BLaER1 treated with 17β-estradiol and CSF1 and Interleukin-3, amounts not matched to agents 10 nM and 100 nM (cell line): Measurements from ENCODE around the gene PLIN1.

Source experiments
- H3K27ac ChIP-seq, 11 experiments: shearing (Covaris generic); formaldehyde crosslinking; 2 replicates each; pipeline ENCODE4 v1.8.1; 2022
- H3K27me3 ChIP-seq, 11 experiments: shearing (Covaris generic); formaldehyde crosslinking; 2 replicates each; pipeline ENCODE4 v1.8.1; 2022
- H3K36me3 ChIP-seq, 11 experiments: shearing (Covaris generic); formaldehyde crosslinking; 2 replicates each; pipeline ENCODE4 v1.8.1; 2022
- H3K4me1 ChIP-seq, 10 experiments: shearing (Covaris generic); formaldehyde crosslinking; 2 replicates each; pipeline ENCODE4 v1.8.1; 2022
- H3K4me2 ChIP-seq, 11 experiments: shearing (Covaris generic); formaldehyde crosslinking; 2 replicates each; pipeline ENCODE4 v1.8.1; 2022
- H3K4me3 ChIP-seq, 10 experiments: shearing (Covaris generic); formaldehyde crosslinking; 2 replicates each; pipeline ENCODE4 v1.8.1; 2022
- H3K9ac ChIP-seq, 11 experiments: shearing (Covaris generic); formaldehyde crosslinking; 2 replicates each; pipeline ENCODE4 v1.8.1; 2022
- H3K9me3 ChIP-seq, 11 experiments: shearing (Covaris generic); formaldehyde crosslinking; replicated peaks in 1 of 11; 2 replicates each; pipeline ENCODE4 v1.8.1; 2022
- H4K20me1 ChIP-seq, 11 experiments: shearing (Covaris generic); formaldehyde crosslinking; 2 replicates each; pipeline ENCODE4 v1.8.1; 2022
- Cebpa-rat ChIP-seq, 11 experiments: shearing (Covaris generic); IDR thresholded peaks; 2 replicates each; pipeline ENCODE4 v1.8.1; 2022

Gene PLIN1

DNA sequence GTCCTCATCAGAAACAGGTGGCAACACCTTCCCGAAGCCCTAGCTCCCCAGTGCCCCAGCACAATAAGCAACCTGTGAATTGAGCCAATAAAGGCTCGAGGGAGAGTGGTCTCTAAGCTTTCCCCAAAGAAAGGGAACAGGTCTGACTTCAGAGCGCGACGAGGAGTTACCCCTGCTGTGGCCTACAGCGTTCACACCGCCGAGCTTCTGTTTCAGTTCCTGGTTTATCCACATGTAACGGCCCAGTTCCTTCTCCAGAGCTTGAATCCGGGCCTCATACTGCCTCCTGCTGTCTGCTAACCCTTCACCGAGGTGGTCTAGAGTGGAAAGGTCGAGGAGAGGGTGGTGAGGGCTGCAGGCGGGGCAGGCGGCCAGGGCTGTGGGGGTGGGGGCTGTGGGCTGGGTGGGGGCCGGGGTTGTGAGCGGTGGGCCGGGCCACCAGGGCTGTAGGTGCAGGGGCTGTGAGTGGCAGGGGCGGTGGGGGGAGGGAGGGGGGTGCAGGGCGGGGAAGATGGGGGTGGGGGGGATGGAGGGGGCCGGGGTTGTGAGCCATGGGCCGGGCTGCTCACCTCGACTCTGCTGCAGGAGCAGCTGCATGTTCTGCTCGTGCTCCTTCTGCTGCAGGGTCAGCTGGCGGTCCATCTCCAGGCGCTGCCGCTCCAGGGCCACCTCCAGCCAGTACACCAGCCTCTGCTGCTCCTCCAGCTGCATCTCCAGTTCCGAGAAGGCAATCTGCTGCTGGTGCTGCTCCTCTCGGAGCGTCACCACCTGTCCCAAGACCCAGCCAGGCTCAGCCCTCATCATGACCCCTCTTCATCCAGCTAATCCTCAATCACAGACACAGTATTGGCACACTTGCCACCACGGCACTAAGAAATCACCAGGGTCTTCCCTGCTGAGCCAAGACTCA lies 50.1 kb downstream of the PLIN1 start:
- H3K4me2 ChIP-seq, result peak overlapping the region in 5 of 11 experiments; percentile 7 to 48 (median 39); a peak in 4 of 22 replicates
- H3K27me3 ChIP-seq, result no peaks in the 10 kb centered on the region
- H3K9ac ChIP-seq, result peak overlapping the region in 3 of 11 experiments; percentile 22 to 33 (median 23); a peak in 1 of 22 replicates
- peaks cover 0 to 37% (median 17%) of the 10 kb centered on the region in 11 experiments; a peak in 9 of 22 replicates for H4K20me1 ChIP-seq
- no peak overlapping the region for H3K4me3 ChIP-seq
- H3K4me1 ChIP-seq, result peaks cover 0 to 24% (median 11%) of the 10 kb centered on the region in 10 experiments; a peak in 13 of 20 replicates
- peak overlapping the region in 6 of 11 experiments; percentile 10 to 43 (median 36); a peak in 4 of 22 replicates for H3K27ac ChIP-seq
- H3K36me3 ChIP-seq, result peaks cover 71 to 98% (median 97%) of the 10 kb centered on the region in 11 experiments
- no peak for TF ChIP-seq Cebpa-rat (IDR thresholded peaks at IDR 0.05)
- peaks cover 10 to 48% (median 29%) of the 10 kb centered on the region in 11 experiments; a peak in 21 of 22 replicates for H3K9me3 ChIP-seq

DNA sequence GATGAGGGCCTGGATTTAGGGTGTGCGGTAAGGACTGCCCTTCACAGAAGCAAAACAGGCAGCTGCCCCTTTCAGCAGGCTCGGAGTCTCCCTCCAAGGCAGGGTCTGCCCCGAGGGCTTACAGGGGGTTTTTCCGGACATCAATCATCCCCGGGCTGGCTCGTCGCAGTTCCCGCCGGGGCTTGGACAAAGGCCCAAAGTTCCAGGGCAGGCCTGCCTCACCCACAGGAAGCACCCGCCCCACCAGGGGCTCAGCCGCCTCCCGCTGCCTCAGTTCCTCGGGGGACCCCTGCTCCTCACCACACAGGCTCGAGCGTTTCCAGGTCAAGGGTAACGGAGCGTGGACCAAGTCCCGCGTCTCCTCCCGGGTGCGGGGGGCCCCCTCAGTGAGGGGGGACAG lies 50.9 kb downstream of the PLIN1 start:
- Histone ChIP-seq H3K4me1 (peaks cover 0 to 24% (median 11%) of the 10 kb centered on the region in 10 experiments; a peak in 13 of 20 replicates), H3K27ac (peak overlapping the region in 6 of 11 experiments; percentile 10 to 43 (median 36); a peak in 7 of 22 replicates), H3K4me3 (no peak overlapping the region), H3K9ac (peak overlapping the region in 3 of 11 experiments; percentile 22 to 33 (median 23); a peak in 2 of 22 replicates), H3K9me3 (peaks cover 5 to 41% (median 21%) of the 10 kb centered on the region in 11 experiments; a peak in 21 of 22 replicates), H3K36me3 (peaks cover 79 to 98% (median 97%) of the 10 kb centered on the region in 11 experiments), H3K4me2 (peak overlapping the region in 7 of 11 experiments; percentile 7 to 48 (median 26); a peak in 8 of 22 replicates), H4K20me1 (peaks cover 0 to 43% (median 17%) of the 10 kb centered on the region in 11 experiments; a peak in 9 of 22 replicates), H3K27me3 (no peaks in the 10 kb centered on the region)
- no peak for TF ChIP-seq Cebpa-rat (IDR thresholded peaks at IDR 0.05)

GRCh38 chr15:89627256-89627970 lies 51.8 kb downstream of the PLIN1 start:
- peaks cover 76 to 98% (median 97%) of the 10 kb centered on the region in 11 experiments for H3K36me3 ChIP-seq
- no peak overlapping the region for H3K4me3 ChIP-seq
- no peaks in the 10 kb centered on the region for H3K27me3 ChIP-seq
- no peak for TF ChIP-seq Cebpa-rat (IDR thresholded peaks at IDR 0.05)
- H3K27ac ChIP-seq, result no peak overlapping the region
- H3K4me1 ChIP-seq, result peaks cover 0 to 24% (median 11%) of the 10 kb centered on the region in 10 experiments; a peak in 13 of 20 replicates
- H3K9ac ChIP-seq, result no peak overlapping the region
- peaks cover 0 to 32% (median 12%) of the 10 kb centered on the region in 11 experiments; a peak in 18 of 22 replicates for H3K9me3 ChIP-seq
- peaks cover 0 to 43% (median 17%) of the 10 kb centered on the region in 11 experiments; a peak in 9 of 22 replicates for H4K20me1 ChIP-seq
- H3K4me2 ChIP-seq, result peak overlapping the region in 2 of 11 experiments; percentile 22 to 42; a peak in 1 of 22 replicates

DNA sequence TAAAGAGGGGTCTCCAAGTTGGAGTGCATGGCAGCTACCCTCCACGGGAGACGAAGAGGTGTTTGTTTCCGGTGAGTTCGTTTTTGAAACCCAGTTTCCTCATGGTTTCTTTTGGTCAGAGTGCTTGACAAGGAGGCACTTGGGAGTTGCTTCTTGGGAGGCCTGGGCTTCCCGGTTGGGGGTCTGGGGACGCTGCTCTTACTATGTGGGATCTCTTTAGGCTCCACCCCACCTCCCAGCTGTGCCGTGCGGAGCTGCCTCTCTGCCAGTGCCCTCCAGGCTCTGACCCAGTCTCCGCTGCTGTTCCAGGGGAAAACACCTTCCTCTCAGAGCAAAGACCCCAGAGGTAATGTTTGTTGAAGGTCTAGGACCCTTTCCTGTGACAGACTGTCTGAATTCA lies 53.5 kb downstream of the PLIN1 start:
- no peak overlapping the region for H3K4me2 ChIP-seq
- TF ChIP-seq Cebpa-rat (IDR thresholded peaks at IDR 0.05), result no peak
- peaks cover 59 to 98% (median 97%) of the 10 kb centered on the region in 11 experiments for H3K36me3 ChIP-seq
- no peak overlapping the region for H3K27ac ChIP-seq
- H3K9me3 ChIP-seq, result peaks cover 0 to 15% (median 0%) of the 10 kb centered on the region in 11 experiments; a peak in 4 of 22 replicates
- no peak overlapping the region for H3K9ac ChIP-seq
- no peak overlapping the region for H3K4me3 ChIP-seq
- no peaks in the 10 kb centered on the region for H3K27me3 ChIP-seq
- H3K4me1 ChIP-seq, result peaks cover 0 to 24% (median 11%) of the 10 kb centered on the region in 10 experiments; a peak in 13 of 20 replicates
- H4K20me1 ChIP-seq, result peaks cover 0 to 43% (median 17%) of the 10 kb centered on the region in 11 experiments; a peak in 9 of 22 replicates

DNA sequence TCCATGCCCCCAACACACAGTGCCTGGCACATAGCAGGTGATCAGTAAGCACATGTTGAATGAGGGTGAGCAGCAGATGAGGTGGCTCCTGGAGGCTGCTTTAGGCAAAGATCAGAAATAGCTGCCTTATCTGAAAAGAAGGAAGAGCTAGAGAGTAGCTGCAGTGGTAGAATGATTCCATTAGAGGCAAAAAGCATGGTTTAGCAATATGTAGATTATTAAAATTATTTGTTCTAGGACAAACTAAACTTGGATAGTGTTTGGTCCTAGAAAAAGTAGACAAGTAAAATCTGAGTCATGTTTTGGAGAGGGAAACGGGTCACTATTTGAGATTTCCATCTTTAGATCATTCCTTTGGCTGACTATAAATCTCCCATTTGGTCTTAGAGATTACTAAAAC lies 56.0 kb downstream of the PLIN1 start:
- Histone ChIP-seq H3K27me3 (no peaks in the 10 kb centered on the region), H3K4me3 (no peak overlapping the region), H3K4me2 (no peak overlapping the region), H3K9me3 (0 out of 22 replicates have a peak, but pooled peaks cover 0 to under 1% (median 0%) of the 10 kb centered on the region in 11 experiments), H4K20me1 (peaks cover 0 to 43% (median 17%) of the 10 kb centered on the region in 11 experiments; a peak in 9 of 22 replicates), H3K4me1 (peaks cover 0 to 17% (median 5%) of the 10 kb centered on the region in 10 experiments; a peak in 12 of 20 replicates), H3K36me3 (peaks cover 44 to 100% (median 100%) of the 10 kb centered on the region in 11 experiments), H3K27ac (no peak overlapping the region), H3K9ac (no peak overlapping the region)
- TF ChIP-seq Cebpa-rat (IDR thresholded peaks at IDR 0.05), result no peak

GRCh38 chr15:89621547-89621946 lies 57.6 kb downstream of the PLIN1 start:
- peaks cover 0 to 35% (median 11%) of the 10 kb centered on the region in 11 experiments; a peak in 8 of 22 replicates for H4K20me1 ChIP-seq
- H3K27ac ChIP-seq, result no peak overlapping the region
- no peak overlapping the region for H3K9ac ChIP-seq
- no peak for TF ChIP-seq Cebpa-rat (IDR thresholded peaks at IDR 0.05)
- H3K9me3 ChIP-seq, result no peaks in the 10 kb centered on the region
- no peak overlapping the region for H3K4me3 ChIP-seq
- no peaks in the 10 kb centered on the region for H3K27me3 ChIP-seq
- H3K4me2 ChIP-seq, result no peak overlapping the region
- peaks cover 0 to under 1% (median 0%) of the 10 kb centered on the region in 10 experiments; a peak in 1 of 20 replicates for H3K4me1 ChIP-seq
- H3K36me3 ChIP-seq, result peaks cover 37 to 100% (median 100%) of the 10 kb centered on the region in 11 experiments

DNA sequence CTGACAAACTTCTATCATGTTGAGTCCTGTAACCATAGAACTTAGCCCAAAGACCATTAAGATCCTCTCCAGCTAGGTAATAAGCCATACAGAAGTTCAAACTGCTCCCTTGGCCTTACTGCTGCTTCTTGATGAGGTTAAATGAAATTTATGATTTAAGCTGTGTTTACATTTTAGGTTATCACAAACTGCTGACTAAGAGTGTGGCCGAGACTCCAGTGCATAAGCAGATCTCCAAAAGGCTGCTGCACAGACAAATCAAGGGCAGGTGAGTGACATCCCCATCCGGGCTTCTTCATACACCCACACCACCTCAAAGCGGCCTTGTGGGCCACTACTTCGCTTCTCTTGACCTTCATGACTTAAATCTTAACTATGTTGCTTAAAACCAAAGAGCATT lies 62.9 kb downstream of the PLIN1 start:
- peaks cover 26 to 100% (median 99%) of the 10 kb centered on the region in 11 experiments; a peak in 21 of 22 replicates for H3K36me3 ChIP-seq
- no peak for TF ChIP-seq Cebpa-rat (IDR thresholded peaks at IDR 0.05)
- H3K27me3 ChIP-seq, result no peaks in the 10 kb centered on the region
- no peak overlapping the region for H3K4me2 ChIP-seq
- H4K20me1 ChIP-seq, result peaks cover 0 to 9% (median 0%) of the 10 kb centered on the region in 11 experiments; a peak in 3 of 22 replicates
- H3K4me1 ChIP-seq, result peaks cover 0 to 5% (median 0%) of the 10 kb centered on the region in 10 experiments; a peak in 3 of 20 replicates
- no peak overlapping the region for H3K4me3 ChIP-seq
- no peak overlapping the region for H3K27ac ChIP-seq
- peaks cover 17 to 24% (median 22%) of the 10 kb centered on the region in 11 experiments for H3K9me3 ChIP-seq
- H3K9ac ChIP-seq, result no peak overlapping the region

DNA sequence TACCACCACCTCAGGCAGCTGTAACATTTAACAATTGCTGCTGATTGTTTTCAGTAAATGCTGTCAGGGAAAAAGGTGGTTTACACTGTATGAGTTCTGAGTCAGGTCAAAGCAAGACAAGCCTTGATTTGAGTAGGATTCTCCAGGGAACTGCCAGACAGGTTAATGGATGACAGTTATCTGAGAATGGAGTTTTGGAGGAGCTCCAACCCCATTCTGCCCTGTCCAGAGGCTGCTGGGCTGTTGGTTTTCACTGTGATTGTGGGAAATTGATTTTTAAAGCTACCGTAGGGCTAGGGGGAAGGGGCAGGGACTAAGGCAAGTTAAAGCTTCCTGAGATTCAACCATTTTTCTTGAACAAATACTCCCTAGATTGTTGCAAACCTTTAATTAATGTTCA lies 64.0 kb downstream of the PLIN1 start:
- Histone ChIP-seq H3K27ac (no peak overlapping the region; a peak in 1 of 22 replicates), H3K4me2 (no peak overlapping the region), H3K36me3 (peaks cover 28 to 100% (median 99%) of the 10 kb centered on the region in 11 experiments; a peak in 21 of 22 replicates), H3K27me3 (no peaks in the 10 kb centered on the region), H3K9ac (no peak overlapping the region), H4K20me1 (peaks cover 0 to 9% (median 0%) of the 10 kb centered on the region in 11 experiments; a peak in 3 of 22 replicates), H3K4me3 (no peak overlapping the region), H3K4me1 (peaks cover 0 to 5% (median 0%) of the 10 kb centered on the region in 10 experiments; a peak in 3 of 20 replicates), H3K9me3 (peaks cover 17 to 31% (median 27%) of the 10 kb centered on the region in 11 experiments)
- no peak for TF ChIP-seq Cebpa-rat (IDR thresholded peaks at IDR 0.05)
